Urinary bladder (tissue), 4 donors: ENCODE measurements around the gene CEP19. TPM values are rescaled to one million over a fixed set of nuclear protein-coding genes. Genes with fewer than 3 reads are reported as not detected.
A peak's percentile ranks its signal among the peaks of the same experiment; 100 is the strongest.
"Not testable (repeated sequence)": the region's sequence is repeated elsewhere in the genome, so short reads cannot be mapped to it uniquely, and the experiment has no call there.

Source experiments
- DNase-seq: peaks from one replicate; pipeline ENCODE4 v3.0.0-alpha.2; 2015; ENCODE audit errors: extremely low spot score
- H3K27ac ChIP-seq: one replicate; pipeline ENCODE4 v1.5.1; 2013; ENCODE audit warnings: low read depth, mild to moderate bottlenecking, moderate library complexity
- H3K36me3 ChIP-seq: one replicate; pipeline ENCODE4 v1.6.1; 2013; ENCODE audit warnings: mild to moderate bottlenecking, moderate library complexity; ENCODE audit not compliant: insufficient read depth
- H3K4me1 ChIP-seq: one replicate; pipeline ENCODE4 v1.6.1; 2013; ENCODE audit warnings: mild to moderate bottlenecking, moderate library complexity; ENCODE audit not compliant: insufficient read depth
- H3K4me3 ChIP-seq: one replicate; pipeline ENCODE4 v1.5.1; 2013; ENCODE audit warnings: low read depth, low read length
- WGBS: extraction: QIAGEN DNeasy Blood & Tissue Kit; methylation state at CpG from one replicate; pipeline ENCODE4 v1.1.7; 2013; 5-methylcytosine and 5-hydroxymethylcytosine counted together
- polyA plus RNA-seq: library from polyadenylated mRNA; stranded (reverse); fragments of 200-250 nt; gene quantifications from one replicate; pipeline ENCODE4 v1.2.3, GENCODE V29; 2013
- total RNA-seq: library from RNA; depleted of rRNA; stranded (reverse); fragments of >200 nt; gene quantifications from one replicate; pipeline ENCODE4 v1.2.3, GENCODE V29; 2014
- donor health status: healthy with polysubstance abuse.
- donor health status: healthy.

CEP19 gene
- total and polyA plus RNA-seq, 2 donors = 1.2 to 3.8 TPM

DNA sequence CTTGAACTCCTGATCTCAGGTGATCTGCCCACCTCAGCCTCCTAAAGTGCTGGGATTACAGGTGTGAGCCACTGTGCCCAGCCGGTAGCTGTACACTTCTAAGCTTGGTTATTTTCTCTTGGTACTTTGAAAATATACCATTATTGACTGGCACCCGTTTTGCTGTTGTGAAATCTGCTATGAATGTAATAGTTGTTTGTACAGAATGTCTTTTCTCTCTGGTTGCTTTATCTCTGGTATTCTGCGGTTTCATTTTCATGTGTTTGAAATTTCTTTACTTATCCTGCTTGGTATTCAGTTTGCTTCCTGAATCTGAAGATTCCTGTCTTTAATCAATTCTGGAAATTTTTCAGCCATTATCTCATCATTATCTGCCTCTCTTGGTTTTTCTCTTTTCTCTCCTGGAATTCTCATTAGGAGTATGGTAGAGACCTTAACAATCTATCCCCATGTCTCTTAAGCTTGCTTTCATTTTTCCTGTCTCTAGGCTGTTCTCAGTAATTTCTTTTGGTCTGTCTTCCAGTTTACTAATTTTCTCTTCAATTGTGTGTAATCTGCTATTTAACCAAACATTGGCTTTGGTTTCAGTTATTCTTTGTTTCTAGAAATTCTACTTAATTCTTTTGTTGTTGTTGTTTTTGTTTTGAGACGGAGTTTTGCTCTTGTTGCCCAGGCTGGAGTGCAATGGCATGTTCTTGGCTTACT is 24.8 kb upstream of the CEP19 start:
- WGBS = 98% methylated on average over 4 of the region's 4 CpGs
- no peak for DNase-seq
- Histone ChIP-seq H3K4me3 (no peak overlapping the region), H3K4me1 (no peaks in the 10 kb centered on the region), H3K36me3 (no peaks in the 10 kb centered on the region), H3K27ac (no peak overlapping the region)

DNA sequence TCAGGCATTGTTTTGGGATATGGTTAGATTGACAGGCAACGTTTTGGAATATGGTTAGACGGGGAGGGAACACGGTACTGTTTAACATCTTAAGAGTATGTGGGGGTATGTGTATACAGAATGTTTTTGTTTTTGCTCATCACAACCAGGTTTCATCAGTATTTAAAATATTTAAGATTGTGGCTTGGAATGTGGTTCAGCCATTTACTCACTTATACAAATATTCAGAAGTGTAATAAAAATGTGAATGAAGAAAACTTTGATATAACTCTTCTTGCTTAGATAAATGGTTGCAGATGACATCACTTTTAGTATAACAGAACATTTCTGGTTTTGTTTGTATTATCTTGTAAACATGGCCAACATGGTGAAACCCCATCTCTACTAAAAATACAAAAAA is 23.7 kb upstream of the CEP19 start:
- no peak overlapping the region for H3K27ac ChIP-seq
- H3K36me3 ChIP-seq = no peaks in the 10 kb centered on the region
- DNase-seq = no peak
- no peaks in the 10 kb centered on the region for H3K4me1 ChIP-seq
- WGBS = 89% methylated on average over 3 of the region's 3 CpGs
- H3K4me3 ChIP-seq = no peak overlapping the region

- peaks cover 2% of the 10 kb centered on the region for H3K36me3 ChIP-seq
- no peak for DNase-seq
- no peak overlapping the region for H3K27ac ChIP-seq
- H3K4me1 ChIP-seq = no peaks in the 10 kb centered on the region
- WGBS = 74% methylated on average over 7 of the region's 7 CpGs
- H3K4me3 ChIP-seq = no peak overlapping the region
Observed at GRCh38 chr3:196726788-196727675, 15.0 kb upstream of the CEP19 start.

DNA sequence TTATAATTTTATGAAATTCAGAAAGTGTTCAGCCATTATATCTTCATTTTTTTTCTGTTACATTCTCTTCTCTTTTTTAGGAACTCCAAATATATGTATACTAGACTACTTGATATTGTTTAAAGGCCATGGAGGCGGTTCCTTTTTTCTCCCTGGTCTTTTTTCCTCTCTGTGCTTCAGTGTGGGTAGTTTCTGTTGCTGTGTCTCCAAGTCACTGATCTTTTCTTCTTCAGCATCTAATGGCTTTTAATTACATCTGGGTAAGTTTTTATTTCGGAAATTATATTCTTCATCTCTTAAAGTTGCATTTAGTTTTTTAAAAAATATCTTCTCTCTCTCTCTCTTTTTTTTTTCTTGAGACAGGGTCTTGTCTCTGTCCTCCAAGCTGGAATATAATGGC is 9.0 kb upstream of the CEP19 start:
- WGBS = 50% methylated on average over 2 of the region's 2 CpGs
- Histone ChIP-seq H3K4me1 (no peaks in the 10 kb centered on the region), H3K27ac (no peak overlapping the region), H3K4me3 (no peak overlapping the region), H3K36me3 (peaks cover 2% of the 10 kb centered on the region)
- DNase-seq = no peak

DNA sequence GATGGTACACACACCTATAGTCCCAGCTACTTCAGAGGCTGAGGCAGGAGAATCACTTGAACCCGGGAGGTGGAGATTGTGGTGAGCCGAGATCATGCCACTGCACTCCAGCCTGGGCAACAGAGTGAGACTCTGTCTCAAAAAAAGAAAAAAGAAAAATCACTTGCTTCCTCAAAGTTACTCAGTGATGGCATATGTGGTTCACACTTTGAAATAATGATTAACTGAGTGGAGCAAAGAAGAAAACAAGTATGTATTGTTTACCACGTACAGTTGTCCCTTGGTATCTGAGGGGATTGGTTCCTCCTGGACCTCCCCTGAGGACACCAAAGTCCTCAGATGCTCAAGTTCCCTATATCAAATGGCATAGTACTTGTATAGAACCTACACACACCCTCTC is 5.1 kb upstream of the CEP19 start:
- not testable (repeated sequence) for H3K4me3 ChIP-seq, H3K36me3 ChIP-seq, DNase-seq, H3K4me1 ChIP-seq, H3K27ac ChIP-seq
- 93% methylated on average over 3 of the region's 3 CpGs for WGBS

GRCh38 chr3:196712514-196713413 is 714 bp upstream of the CEP19 start:
- 4% methylated on average over 64 of the region's 64 CpGs for WGBS
- H3K36me3 ChIP-seq = no peaks in the 10 kb centered on the region
- no peaks in the 10 kb centered on the region for H3K4me1 ChIP-seq
- peak overlapping the region; percentile 59 for H3K4me3 ChIP-seq
- peak overlapping the region; percentile 85 for H3K27ac ChIP-seq
- peak; percentile 21 for DNase-seq

- Histone ChIP-seq H3K4me1 (no peaks in the 10 kb centered on the region), H3K36me3 (no peaks in the 10 kb centered on the region), H3K4me3 (no peak overlapping the region), H3K27ac (no peak overlapping the region)
- 81% methylated on average over 7 of the region's 7 CpGs for WGBS
- no peak for DNase-seq
Observed at GRCh38 chr3:196708467-196708866, 3.6 kb downstream of the CEP19 start.

- H3K4me3 ChIP-seq = no peak overlapping the region
- WGBS = 80% methylated on average over 8 of the region's 8 CpGs
- no peak for DNase-seq
Observed at GRCh38 chr3:196707566-196707965, 4.5 kb downstream of the CEP19 start.

GRCh38 chr3:196706731-196707130 is 5.3 kb downstream of the CEP19 start:
- Histone ChIP-seq H3K4me3 (no peak overlapping the region), H3K4me1 (no peaks in the 10 kb centered on the region), H3K36me3 (no peaks in the 10 kb centered on the region), H3K27ac (no peak overlapping the region)
- 97% methylated on average over 4 of the region's 4 CpGs for WGBS
- no peak for DNase-seq

More at GRCh38 chr3:196707566-196707965, 4.5 kb downstream of the CEP19 start:
- no peaks in the 10 kb centered on the region for H3K4me1 ChIP-seq
- H3K36me3 ChIP-seq = no peaks in the 10 kb centered on the region
- no peak overlapping the region for H3K27ac ChIP-seq

DNA sequence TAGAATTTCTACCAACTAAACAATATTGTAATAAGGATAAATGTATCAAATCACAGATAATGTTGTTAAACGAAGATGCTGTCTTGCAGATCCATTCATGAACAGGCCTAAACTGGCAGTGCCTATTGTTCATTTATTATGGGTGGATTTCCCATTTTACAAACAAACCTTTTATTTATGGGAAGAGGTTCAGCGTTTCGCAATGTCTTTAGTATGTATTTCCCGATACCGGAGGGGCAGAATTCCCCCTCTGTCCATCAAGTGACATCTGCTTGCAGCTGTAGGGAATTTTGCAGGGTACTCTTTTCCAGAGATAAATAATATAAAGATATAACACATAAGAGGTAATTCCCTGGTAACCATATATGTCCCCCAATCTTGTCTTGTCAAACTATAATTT is 5.7 kb downstream of the CEP19 start:
- H3K4me3 ChIP-seq = no peak overlapping the region
- no peaks in the 10 kb centered on the region for H3K36me3 ChIP-seq
- 47% methylated on average over 5 of the region's 5 CpGs for WGBS
- no peak for DNase-seq
- no peak overlapping the region for H3K27ac ChIP-seq
- H3K4me1 ChIP-seq = no peaks in the 10 kb centered on the region

DNA sequence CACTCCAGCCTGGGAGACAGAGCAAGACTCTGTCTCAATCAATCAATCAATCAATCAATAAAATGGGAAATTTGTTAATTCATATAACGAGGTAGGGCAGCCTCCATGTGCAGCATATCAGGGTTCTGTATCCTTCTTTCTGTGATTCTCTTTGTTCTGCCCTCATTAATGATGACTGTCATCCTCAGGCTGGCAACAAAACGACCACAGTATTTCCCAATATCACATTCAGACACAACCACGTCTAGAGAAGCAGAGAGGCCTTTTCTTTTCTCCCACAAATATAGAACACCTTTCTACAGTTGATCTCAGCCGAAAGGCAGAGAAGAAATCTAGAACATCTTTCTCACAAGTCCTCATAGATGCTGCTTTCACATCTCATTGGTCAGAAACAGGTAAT is 11.2 kb downstream of the CEP19 start:
- H3K4me1 ChIP-seq = no peaks in the 10 kb centered on the region
- no peak overlapping the region for H3K4me3 ChIP-seq
- no peak overlapping the region for H3K27ac ChIP-seq
- no peaks in the 10 kb centered on the region for H3K36me3 ChIP-seq
- DNase-seq = no peak
- WGBS = 78% methylated on average over 4 of the region's 4 CpGs

- Histone ChIP-seq H3K4me1 (no peaks in the 10 kb centered on the region), H3K4me3 (no peak overlapping the region), H3K36me3 (no peaks in the 10 kb centered on the region), H3K27ac (no peak overlapping the region)
- WGBS = 81% methylated on average over 7 of the region's 7 CpGs
- no peak for DNase-seq
Observed at GRCh38 chr3:196699749-196700148, 12.3 kb downstream of the CEP19 start.

GRCh38 chr3:196697270-196697669 is 14.8 kb downstream of the CEP19 start:
- DNase-seq = no peak
- Histone ChIP-seq H3K4me3 (no peak overlapping the region), H3K27ac (no peak overlapping the region), H3K4me1 (no peaks in the 10 kb centered on the region), H3K36me3 (no peaks in the 10 kb centered on the region)
- 86% methylated on average over 5 of the region's 5 CpGs for WGBS
